BJ (cell line): ENCODE measurements around the gene LINC01488. TPM values are rescaled to one million over a fixed set of nuclear protein-coding genes. Genes with fewer than 3 reads are reported as not detected.

Source experiments
- CTCF ChIA-PET: fragments of 350-600 bp; formaldehyde crosslinking; extraction: SDS; loops from one replicate; lab custom pipeline; 2021; ENCODE audit warnings: antibody characterized with exemption, inconsistent platforms; lab: Yijun Ruan, JAX
- POLR2A ChIA-PET: fragments of 300-600 bp; sonication (Branson Sonifier 250); formaldehyde crosslinking; extraction: SDS; loops from one replicate; lab custom pipeline; 2021; ENCODE audit warnings: antibody characterized with exemption; lab: Charles Lee
- DNase-seq: peaks from one replicate; pipeline ENCODE4 v3.0.0-alpha.2; 2011; ENCODE audit warnings: low read depth
- H3K27me3 ChIP-seq: 2 replicates; pipeline ENCODE4 v1.6.0; 2011; ENCODE audit warnings: low read length; ENCODE audit not compliant: control insufficient read depth, insufficient read depth
- H3K36me3 ChIP-seq: 2 replicates; pipeline ENCODE4 v1.5.1; 2011; ENCODE audit warnings: low read length; ENCODE audit not compliant: control insufficient read depth, insufficient read depth
- H3K4me3 ChIP-seq: 2 replicates; pipeline ENCODE4 v1.5.1; 2011; ENCODE audit warnings: low read depth, mild to moderate bottlenecking, control low read depth, low read length
- polyA plus RNA-seq: library from polyadenylated mRNA; depleted of rRNA; stranded (reverse); fragments of >200 nt; gene quantifications from 2 replicates; pipeline ENCODE4 v1.2.3, GENCODE V29; 2011
- TF ChIP-seq, protein P1 (sequence below): IDR thresholded peaks from 2 replicates; pipeline ENCODE4 v1.5.1; 2011; ENCODE audit warnings: low read depth, mild to moderate bottlenecking, control low read depth, inconsistent platforms, low read length, moderate library complexity; ENCODE audit not compliant: insufficient read depth

LINC01488 gene
- polyA plus RNA-seq, 1 experiment = not detected

DNA sequence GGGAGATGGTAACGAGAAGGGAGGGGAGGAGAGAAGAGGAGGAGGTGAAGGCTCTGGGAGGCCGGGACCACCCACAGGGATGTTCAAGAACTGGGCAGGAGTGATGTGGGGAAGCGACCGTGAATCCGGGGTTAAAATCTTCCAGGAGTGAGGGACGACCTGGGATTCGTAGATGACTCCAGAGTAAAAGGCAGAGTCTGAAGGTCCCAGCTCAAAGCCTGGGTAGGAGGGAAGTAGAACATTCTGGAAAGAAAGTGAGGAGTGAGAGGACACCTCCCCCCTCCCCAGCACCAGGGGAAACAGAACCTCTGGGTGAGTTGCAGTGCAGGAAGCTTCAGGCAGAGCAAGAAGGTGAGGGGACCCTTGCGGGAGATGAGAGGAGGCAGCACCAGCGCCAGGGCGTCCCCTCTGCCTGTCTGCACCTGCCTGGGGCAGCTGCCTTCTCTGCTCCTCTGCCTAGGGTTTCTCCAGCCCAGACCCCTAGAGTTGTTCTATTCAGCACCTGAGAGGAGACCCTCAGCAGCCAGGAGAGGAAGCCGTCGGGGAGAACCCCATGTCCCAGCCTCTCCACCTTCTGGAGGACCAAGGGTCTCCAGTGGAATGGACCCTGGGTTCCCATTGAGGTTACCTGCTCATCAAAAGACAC, 49.7 kb downstream of the LINC01488 start:
- ChIA-PET POLR2A (no interaction called here), CTCF (no interaction called here)
- Histone ChIP-seq H3K4me3 (no peak overlapping the region), H3K36me3 (no peaks in the 10 kb centered on the region), H3K27me3 (no peaks in the 10 kb centered on the region; the same call in 1 of the 2 replicates)
- TF ChIP-seq, protein P1, sequence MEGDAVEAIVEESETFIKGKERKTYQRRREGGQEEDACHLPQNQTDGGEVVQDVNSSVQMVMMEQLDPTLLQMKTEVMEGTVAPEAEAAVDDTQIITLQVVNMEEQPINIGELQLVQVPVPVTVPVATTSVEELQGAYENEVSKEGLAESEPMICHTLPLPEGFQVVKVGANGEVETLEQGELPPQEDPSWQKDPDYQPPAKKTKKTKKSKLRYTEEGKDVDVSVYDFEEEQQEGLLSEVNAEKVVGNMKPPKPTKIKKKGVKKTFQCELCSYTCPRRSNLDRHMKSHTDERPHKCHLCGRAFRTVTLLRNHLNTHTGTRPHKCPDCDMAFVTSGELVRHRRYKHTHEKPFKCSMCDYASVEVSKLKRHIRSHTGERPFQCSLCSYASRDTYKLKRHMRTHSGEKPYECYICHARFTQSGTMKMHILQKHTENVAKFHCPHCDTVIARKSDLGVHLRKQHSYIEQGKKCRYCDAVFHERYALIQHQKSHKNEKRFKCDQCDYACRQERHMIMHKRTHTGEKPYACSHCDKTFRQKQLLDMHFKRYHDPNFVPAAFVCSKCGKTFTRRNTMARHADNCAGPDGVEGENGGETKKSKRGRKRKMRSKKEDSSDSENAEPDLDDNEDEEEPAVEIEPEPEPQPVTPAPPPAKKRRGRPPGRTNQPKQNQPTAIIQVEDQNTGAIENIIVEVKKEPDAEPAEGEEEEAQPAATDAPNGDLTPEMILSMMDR = no peak
- DNase-seq = no peak

DNA sequence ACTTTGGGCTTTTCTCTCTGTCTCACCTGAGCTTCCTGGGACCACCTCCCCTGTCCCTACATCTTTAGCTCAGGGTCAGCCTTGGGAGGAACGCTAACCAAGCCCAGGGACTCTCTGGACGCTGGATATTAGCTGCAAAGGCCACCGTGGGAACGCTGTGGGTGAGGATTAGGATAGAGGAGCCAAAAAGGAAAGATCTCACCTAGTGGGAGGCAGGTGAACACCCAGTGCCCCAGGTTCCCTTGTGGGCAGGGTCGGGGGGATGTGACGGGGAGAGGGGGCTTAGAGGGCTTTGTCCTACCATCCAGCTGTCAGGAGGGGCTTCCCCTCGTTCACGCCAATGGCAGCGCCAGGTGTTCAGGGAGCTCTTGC, 50.2 kb downstream of the LINC01488 start:
- ChIA-PET CTCF (interaction anchor here (1.4 kb wide), 1 partner anchor 9 kb away, joined by 3 read pairs; no protein-coding TSS in a partner anchor), POLR2A (no interaction called here)
- TF ChIP-seq, protein P1 = no peak
- no peaks in the 10 kb centered on the region for H3K36me3 ChIP-seq
- H3K27me3 ChIP-seq = no peaks in the 10 kb centered on the region; the same call in 1 of the 2 replicates
- no peak overlapping the region for H3K4me3 ChIP-seq
- no peak for DNase-seq

DNA sequence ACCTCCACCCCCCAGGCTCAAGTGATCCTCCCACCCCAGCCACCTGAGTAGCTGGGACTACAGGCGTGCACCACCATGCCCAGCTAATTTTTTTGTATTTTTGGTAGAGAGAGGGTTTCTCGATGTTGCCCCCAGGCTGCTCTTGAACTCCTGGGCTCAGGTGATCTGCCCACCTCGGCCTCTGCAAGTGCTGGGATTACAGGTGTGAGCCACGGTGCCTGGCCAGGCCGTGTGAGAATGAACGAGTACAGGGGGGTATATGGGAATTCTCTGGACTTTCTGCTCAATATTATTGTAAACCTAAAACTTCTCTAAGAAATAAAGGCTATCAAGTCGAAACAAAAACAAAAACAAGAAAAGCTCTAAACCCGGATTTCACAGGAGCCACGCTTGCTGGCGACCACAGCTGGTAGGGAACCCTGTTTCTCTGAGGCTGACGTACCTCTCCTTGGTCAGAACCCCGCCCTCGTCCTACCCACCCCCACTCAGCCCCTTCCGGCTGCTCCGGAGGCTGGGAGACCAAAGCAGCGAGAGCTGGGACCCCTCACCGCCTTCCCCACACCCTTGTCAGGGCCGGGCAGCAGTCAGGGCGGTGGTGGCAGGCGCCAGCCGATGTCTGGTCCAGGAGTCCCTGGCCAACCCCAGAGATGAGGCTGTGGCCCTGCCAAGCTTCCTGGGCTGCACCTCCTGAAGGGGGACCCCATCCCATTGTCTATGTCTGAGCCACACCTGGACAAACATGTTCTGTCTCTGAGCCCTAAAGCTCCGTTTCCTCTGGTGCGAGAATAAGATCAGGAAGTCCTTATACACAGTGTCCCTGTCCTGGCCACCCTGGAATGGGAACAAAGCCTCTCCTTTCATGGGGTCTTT, 52.1 kb downstream of the LINC01488 start:
- Histone ChIP-seq H3K27me3 (no peaks in the 10 kb centered on the region; the same call in 1 of the 2 replicates), H3K4me3 (no peak overlapping the region), H3K36me3 (no peaks in the 10 kb centered on the region)
- no peak for DNase-seq
- CTCF ChIA-PET = interaction anchor here (0.7 to 1.4 kb wide), 3 partner anchors 11 to 241 kb away, joined by 3 to 4 read pairs (median 3); no protein-coding TSS in a partner anchor
- TF ChIP-seq, protein P1 = no peak
- POLR2A ChIA-PET = no interaction called here

DNA sequence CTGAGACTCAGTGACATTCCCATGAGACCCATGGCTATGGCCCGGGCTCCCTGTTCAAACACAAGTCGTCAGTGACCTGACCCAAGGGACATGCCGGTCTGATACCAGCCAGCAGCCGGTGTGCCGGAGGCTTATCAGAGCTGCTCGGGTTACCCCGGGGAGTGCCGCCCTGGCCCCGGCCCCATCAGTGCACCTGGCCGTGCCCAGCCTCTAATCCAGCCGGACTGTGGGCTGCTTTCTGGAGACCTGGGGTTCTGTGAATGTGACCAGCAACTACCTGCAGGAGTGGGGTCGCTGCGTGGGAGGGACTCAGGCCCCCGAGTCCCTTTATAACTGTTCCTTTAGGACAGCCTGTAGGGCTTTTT, 52.7 kb downstream of the LINC01488 start:
- H3K27me3 ChIP-seq = no peaks in the 10 kb centered on the region; the same call in 1 of the 2 replicates
- no peak overlapping the region for H3K4me3 ChIP-seq
- POLR2A ChIA-PET = no interaction called here
- CTCF ChIA-PET = no interaction called here
- H3K36me3 ChIP-seq = no peaks in the 10 kb centered on the region
- DNase-seq = no peak
- TF ChIP-seq, protein P1 = no peak

DNA sequence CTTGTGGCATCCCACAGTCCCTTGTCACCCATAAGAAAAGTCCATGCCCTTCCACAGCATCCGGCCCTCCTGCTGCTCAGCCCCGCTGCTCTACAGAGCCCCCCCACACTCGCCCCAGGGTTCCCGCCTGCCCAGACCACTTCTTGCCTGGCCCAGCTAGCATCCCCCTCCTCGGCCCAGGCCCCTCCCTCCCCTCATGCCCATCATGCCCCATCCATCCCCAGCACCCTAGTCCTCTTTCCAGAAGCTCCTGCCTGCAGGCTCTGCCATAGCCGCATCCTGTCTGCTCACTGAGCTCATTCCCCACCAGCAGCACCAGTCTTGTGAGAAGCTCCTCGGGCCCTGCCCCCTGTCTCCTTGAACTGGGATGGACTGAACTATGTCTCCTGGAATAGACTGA, 54.4 kb downstream of the LINC01488 start:
- Histone ChIP-seq H3K36me3 (no peaks in the 10 kb centered on the region), H3K27me3 (no peaks in the 10 kb centered on the region; the same call in 1 of the 2 replicates), H3K4me3 (no peak overlapping the region)
- ChIA-PET POLR2A (no interaction called here), CTCF (no interaction called here)
- DNase-seq = no peak
- TF ChIP-seq, protein P1 = no peak
